Stimulated activated CD4-positive, alpha-beta T cell treated with anti-CD3 and anti-CD28 coated beads, Interleukin-15, amount 100 ng/mL, for 48 hours (primary cell): Measurements from ENCODE around the gene COL20A1.
"Not testable (repeated sequence)": the region's sequence is repeated elsewhere in the genome, so short reads cannot be mapped to it uniquely, and the experiment has no call there.

ENCODE experiments used
- DNase-seq, 2 donors: peaks; one replicate each; pipeline ENCODE4 v3.0.0-alpha.2; 2020; ENCODE audit warnings: low read depth in 2 of 2

The COL20A1 gene

GRCh38 chr20:63334356-63334755, 41.4 kb downstream of the COL20A1 start:
- no peak for DNase-seq

- DNase-seq = not testable (repeated sequence)
These were observed 42.1 kb downstream of the COL20A1 start for GRCh38 chr20:63335060-63335459.

- DNase-seq = no peak
These were observed 42.7 kb downstream of the COL20A1 start for GRCh38 chr20:63335711-63336110.

- DNase-seq = no peak
These were observed 43.3 kb downstream of the COL20A1 start for GRCh38 chr20:63336232-63336752.

GRCh38 chr20:63337786-63338420, 44.9 kb downstream of the COL20A1 start:
- DNase-seq = no peak

GRCh38 chr20:63339154-63340094, 46.4 kb downstream of the COL20A1 start:
- not testable (repeated sequence) for DNase-seq

- not testable (repeated sequence) for DNase-seq
These were observed 47.2 kb downstream of the COL20A1 start for GRCh38 chr20:63340158-63340688.

GRCh38 chr20:63342561-63343459, 49.8 kb downstream of the COL20A1 start:
- DNase-seq = no peak

- DNase-seq = no peak
These were observed 50.8 kb downstream of the COL20A1 start for GRCh38 chr20:63343460-63344445.

- DNase-seq = no peak
These were observed 51.8 kb downstream of the COL20A1 start for GRCh38 chr20:63344616-63345327.

GRCh38 chr20:63345328-63346100, 52.5 kb downstream of the COL20A1 start:
- DNase-seq = no peak

- no peak for DNase-seq
These were observed 53.4 kb downstream of the COL20A1 start for GRCh38 chr20:63346131-63347080.

GRCh38 chr20:63347081-63347741, 54.2 kb downstream of the COL20A1 start:
- no peak for DNase-seq

GRCh38 chr20:63347950-63348827, 55.2 kb downstream of the COL20A1 start:
- no peak for DNase-seq

GRCh38 chr20:63348828-63349515, 56.0 kb downstream of the COL20A1 start:
- no peak for DNase-seq
